Endothelial cell of umbilical vein (primary cell): ENCODE results near the gene ABHD11. TPM values are rescaled to one million over a fixed set of nuclear protein-coding genes. Genes with fewer than 3 reads are reported as not detected.

Source experiments
- BruUV-seq: library from RNA; stranded (reverse); fragments of 400-500 nt; replicated peaks from 2 replicates; lab custom pipeline; 2021; lab: Mats Ljungman, UMichigan
- CTCF ChIA-PET: fragments of 300-600, 350-600 bp; sonication (Branson Sonifier 250); formaldehyde crosslinking; loops from one replicate; lab custom pipeline; 2021; ENCODE audit warnings: antibody characterized with exemption, inconsistent platforms; lab: Charles Lee
- POLR2A ChIA-PET: fragments of 300-600, 350-600 bp; sonication (Branson Sonifier 250); formaldehyde crosslinking; loops from one replicate; lab custom pipeline; 2021; ENCODE audit warnings: antibody characterized with exemption, inconsistent platforms; lab: Charles Lee
- DNase-seq: peaks from one replicate; pipeline ENCODE4 v3.0.0-alpha.2; 2011; ENCODE audit warnings: low read depth, low spot score
- FAIRE-seq: peaks from 2 replicates; lab custom pipeline; 2011; peaks lifted over from hg19 to GRCh38; lab: Jason Lieb, UNC
- H2AFZ ChIP-seq: 2 replicates; pipeline ENCODE4 v1.6.0; 2012; ENCODE audit warnings: low read depth, low read length, control low read depth, inconsistent platforms
- H3K27ac ChIP-seq: 2 replicates; pipeline ENCODE4 v1.5.1; 2011; ENCODE audit warnings: low read depth, mild to moderate bottlenecking, control low read depth, low read length, moderate library complexity; ENCODE audit not compliant: insufficient read depth
- H3K27me3 ChIP-seq, 2 experiments: 2 replicates each; pipeline versions ENCODE4 v1.6.0 to v1.6.1; 2011; ENCODE audit warnings: low read length in 2 of 2, mixed read lengths in 1 of 2; ENCODE audit not compliant: control insufficient read depth in 2 of 2, insufficient read depth in 2 of 2
- H3K36me3 ChIP-seq, 2 experiments: 2 replicates in 1 of 2; 3 replicates in 1 of 2; pipeline ENCODE4 v1.5.1; 2011; ENCODE audit warnings: low read length in 2 of 2, mild to moderate bottlenecking in 1 of 2, moderate library complexity in 1 of 2; ENCODE audit not compliant: control insufficient read depth in 2 of 2, insufficient read depth in 2 of 2; ENCODE audit errors: extremely low read depth in 1 of 2
- H3K4me1 ChIP-seq: 3 replicates; pipeline ENCODE4 v1.5.1; 2011; ENCODE audit warnings: mild to moderate bottlenecking, low read length; ENCODE audit not compliant: control insufficient read depth, insufficient read depth; ENCODE audit errors: extremely low read depth
- H3K4me2 ChIP-seq: 2 replicates; pipeline ENCODE4 v1.6.1; 2011; ENCODE audit warnings: low read length, control low read depth, mixed read lengths; ENCODE audit not compliant: insufficient read depth
- H3K4me3 ChIP-seq, 3 experiments: fragments of 200-600 bp in 1 of 3; sonication (generic), shearing (Covaris generic) in 1 of 3; replicated peaks in 1 of 3; 2 replicates each; pipeline ENCODE4 v1.5.1; 2011 to 2016; ENCODE audit warnings: control low read depth in 3 of 3, low read length in 3 of 3, mild to moderate bottlenecking in 2 of 3, inconsistent platforms in 1 of 3, low read depth in 1 of 3, moderate library complexity in 1 of 3; ENCODE audit not compliant: insufficient read depth in 1 of 3
- H3K79me2 ChIP-seq: 2 replicates; pipeline ENCODE4 v1.6.0; 2012; ENCODE audit warnings: low read length, inconsistent platforms; ENCODE audit not compliant: control insufficient read depth, insufficient read depth
- H3K9ac ChIP-seq: replicated peaks from 2 replicates; pipeline ENCODE3; 2011; ENCODE audit warnings: low read length, control low read depth; ENCODE audit not compliant: insufficient read depth; ENCODE audit errors: extremely low read depth
- H3K9me1 ChIP-seq: replicated peaks from 3 replicates; pipeline ENCODE4 v1.6.0; 2011; ENCODE audit warnings: mild to moderate bottlenecking, low read length; ENCODE audit not compliant: control insufficient read depth, insufficient read depth; ENCODE audit errors: extremely low read depth
- H3K9me3 ChIP-seq: replicated peaks from 2 replicates; pipeline ENCODE4 v1.5.1; 2012; ENCODE audit warnings: low read length, inconsistent platforms; ENCODE audit not compliant: control insufficient read depth, insufficient read depth
- H4K20me1 ChIP-seq: replicated peaks from 2 replicates; pipeline ENCODE3; 2011; ENCODE audit warnings: mild to moderate bottlenecking, low read length; ENCODE audit not compliant: control insufficient read depth, insufficient read depth; ENCODE audit errors: extremely low read depth
- EZH2 ChIP-seq: IDR thresholded peaks from 2 replicates; pipeline ENCODE4 v1.6.1; 2012; ENCODE audit warnings: borderline replicate concordance, low read depth, mild to moderate bottlenecking, moderate library complexity, low read length, inconsistent platforms; ENCODE audit not compliant: severe bottlenecking
- FOS ChIP-seq: IDR thresholded peaks from 2 replicates; pipeline ENCODE4 v1.6.1; 2011; ENCODE audit warnings: mild to moderate bottlenecking, low read length, moderate library complexity, borderline replicate concordance; ENCODE audit not compliant: insufficient read depth
- JUN ChIP-seq: IDR thresholded peaks from 2 replicates; pipeline ENCODE4 v1.6.1; 2011; ENCODE audit warnings: borderline replicate concordance, low read depth; ENCODE audit not compliant: insufficient read length, insufficient read depth
- MYC ChIP-seq: IDR thresholded peaks from one replicate; pipeline ENCODE4 v1.6.1; 2011; ENCODE audit warnings: mild to moderate bottlenecking, low read depth, low read length
- POLR2A ChIP-seq: IDR thresholded peaks from 2 replicates; pipeline ENCODE4 v1.6.1; 2012; ENCODE audit warnings: low read depth, mild to moderate bottlenecking, control low read depth, low read length
- POLR2AphosphoS5 ChIP-seq: IDR thresholded peaks from 2 replicates; pipeline ENCODE4 v1.6.1; 2012; ENCODE audit warnings: low read depth, mild to moderate bottlenecking, control low read depth, low read length, moderate library complexity; ENCODE audit not compliant: insufficient read depth
- dilution Hi-C: fragments of 300-500 bp; cut with MboI; formaldehyde crosslinking; loops from one replicate; pipeline ENCODE4 v1.15.0; 2019; ENCODE audit warnings: low sequenced_read_pairs; ENCODE audit not compliant: extremely low pct_ligation_motif_present
- intact Hi-C: fragments of 100-400 bp; cut with micrococcal nuclease; formaldehyde crosslinking; loops from one replicate; pipeline ENCODE4 v1.10.0; 2022
- polyA plus RNA-seq, 4 experiments: library from polyadenylated mRNA; depleted of rRNA in 3 of 4; stranded (reverse) in 3 of 4; unstranded in 1 of 4; fragments of >200 nt; gene quantifications; 2 replicates each; pipeline versions ENCODE4 v1.2.1 to v1.2.3, GENCODE V29; 2011 to 2012; ENCODE audit warnings: missing spikeins in 1 of 4
- total RNA-seq: library from RNA; stranded (reverse); gene quantifications from 2 replicates; pipeline ENCODE4 v1.2.3, GENCODE V29; 2021
- TF ChIP-seq, protein P1 (sequence below), 2 donors: IDR thresholded peaks; 1 replicate in 1 of 2; 2 replicates in 1 of 2; pipeline ENCODE4 v1.5.1; 2011; ENCODE audit warnings: low read length in 2 of 2, mild to moderate bottlenecking in 2 of 2, moderate library complexity in 2 of 2, control low read depth in 1 of 2, inconsistent platforms in 1 of 2, low read depth in 1 of 2; ENCODE audit not compliant: insufficient read depth in 1 of 2; ENCODE audit errors: extremely low read depth in 1 of 2
- TF ChIP-seq, protein P2 (sequence below): IDR thresholded peaks from 2 replicates; pipeline ENCODE4 v1.6.1; 2011; ENCODE audit not compliant: insufficient read depth, insufficient read length

The ABHD11 gene
- total and polyA plus RNA-seq, 2 donors (not counting 3 experiments of a cell fraction or from before 2014, with no cell fraction given), result 13.3 to 18.4 TPM

DNA sequence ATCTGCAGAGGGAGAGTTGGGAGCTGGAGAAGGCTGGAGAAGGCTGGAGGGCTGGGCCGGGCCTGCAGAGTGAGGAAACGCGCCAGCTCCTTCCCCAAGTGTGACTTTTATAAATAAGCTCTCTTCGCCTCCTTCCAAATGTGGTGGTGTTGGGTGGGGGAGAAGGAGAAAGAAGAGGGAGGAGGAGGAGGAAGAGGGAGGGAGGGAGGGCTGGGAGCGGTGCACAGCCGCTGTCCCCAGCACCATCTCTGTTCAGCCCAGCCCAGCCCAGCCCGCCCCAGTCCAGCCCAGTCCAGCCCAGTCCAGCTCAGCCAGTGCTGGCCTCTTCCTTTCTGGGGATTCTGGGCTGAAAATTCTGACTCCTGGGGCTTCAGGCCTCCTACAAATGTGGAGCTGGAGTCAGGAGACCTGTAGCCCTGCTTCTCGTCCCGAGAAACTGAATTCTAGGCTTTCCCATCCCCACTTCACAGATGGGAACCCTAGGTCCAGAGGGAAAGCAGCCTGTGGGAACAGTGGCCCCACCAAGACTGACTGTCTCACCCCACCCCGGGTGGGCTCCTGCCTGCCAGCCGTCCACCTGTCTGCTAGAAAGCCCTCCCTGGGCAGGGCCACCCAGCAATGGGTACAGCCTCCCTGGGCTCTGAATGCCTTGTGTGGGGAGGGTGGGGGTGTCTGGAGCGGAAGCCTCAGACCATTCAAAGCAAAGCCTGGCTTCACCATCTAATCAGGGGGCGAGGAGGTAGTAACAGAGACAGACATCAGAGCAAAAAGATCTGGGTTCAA is 21.4 kb downstream of the ABHD11 start:
- no peaks in the 10 kb centered on the region for H3K9me3 ChIP-seq
- peak overlapping the region; percentile 84 for H3K9ac ChIP-seq
- ChIA-PET POLR2A (interaction anchor here (0.6 to 0.8 kb wide), 2 partner anchors 21 to 36 kb away, joined by 3 to 5 read pairs; partner anchors contain the start of gene ABHD11), CTCF (interaction anchor here (0.7 to 3.4 kb wide), 7 partner anchors 8 to 110 kb away, joined by 3 to 26 read pairs (median 7); no protein-coding TSS in a partner anchor)
- dilution Hi-C loops, result no loop called here
- H3K27me3 ChIP-seq, result no peaks in the 10 kb centered on the region
- intact Hi-C loops, result no loop called here
- TF ChIP-seq POLR2A, result no peak
- TF ChIP-seq, protein P1, sequence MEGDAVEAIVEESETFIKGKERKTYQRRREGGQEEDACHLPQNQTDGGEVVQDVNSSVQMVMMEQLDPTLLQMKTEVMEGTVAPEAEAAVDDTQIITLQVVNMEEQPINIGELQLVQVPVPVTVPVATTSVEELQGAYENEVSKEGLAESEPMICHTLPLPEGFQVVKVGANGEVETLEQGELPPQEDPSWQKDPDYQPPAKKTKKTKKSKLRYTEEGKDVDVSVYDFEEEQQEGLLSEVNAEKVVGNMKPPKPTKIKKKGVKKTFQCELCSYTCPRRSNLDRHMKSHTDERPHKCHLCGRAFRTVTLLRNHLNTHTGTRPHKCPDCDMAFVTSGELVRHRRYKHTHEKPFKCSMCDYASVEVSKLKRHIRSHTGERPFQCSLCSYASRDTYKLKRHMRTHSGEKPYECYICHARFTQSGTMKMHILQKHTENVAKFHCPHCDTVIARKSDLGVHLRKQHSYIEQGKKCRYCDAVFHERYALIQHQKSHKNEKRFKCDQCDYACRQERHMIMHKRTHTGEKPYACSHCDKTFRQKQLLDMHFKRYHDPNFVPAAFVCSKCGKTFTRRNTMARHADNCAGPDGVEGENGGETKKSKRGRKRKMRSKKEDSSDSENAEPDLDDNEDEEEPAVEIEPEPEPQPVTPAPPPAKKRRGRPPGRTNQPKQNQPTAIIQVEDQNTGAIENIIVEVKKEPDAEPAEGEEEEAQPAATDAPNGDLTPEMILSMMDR (IDR thresholded peaks at IDR 0.05; ENCODE audit: extremely low read depth in 1 of 2, insufficient read depth in 1 of 2, low read depth in 1 of 2, low read length in 2 of 2), result no peak
- no peak for TF ChIP-seq POLR2AphosphoS5
- TF ChIP-seq FOS, result no peak
- TF ChIP-seq, protein P2, sequence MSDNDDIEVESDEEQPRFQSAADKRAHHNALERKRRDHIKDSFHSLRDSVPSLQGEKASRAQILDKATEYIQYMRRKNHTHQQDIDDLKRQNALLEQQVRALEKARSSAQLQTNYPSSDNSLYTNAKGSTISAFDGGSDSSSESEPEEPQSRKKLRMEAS, result no peak
- TF ChIP-seq MYC, result no peak
- no peak for TF ChIP-seq JUN
- no peak for TF ChIP-seq EZH2
- H3K4me2 ChIP-seq, result peak overlapping the region; percentile 39
- peak overlapping the region; percentile 98 for H3K27ac ChIP-seq
- TSS peak; percentile 53 for BruUV-seq
- H3K9me1 ChIP-seq, result no peaks in the 10 kb centered on the region
- H3K79me2 ChIP-seq, result peaks cover 50% of the 10 kb centered on the region
- no peaks in the 10 kb centered on the region for H3K36me3 ChIP-seq
- FAIRE-seq (peak; percentile 79), DNase-seq (peak; percentile 49)
- H3K4me3 ChIP-seq, result peak overlapping the region in 1 of 3 experiments; percentile 12
- peaks cover 35% of the 10 kb centered on the region for H3K4me1 ChIP-seq
- no peak overlapping the region for H2AFZ ChIP-seq
- no peaks in the 10 kb centered on the region for H4K20me1 ChIP-seq
